Neural crest cell (in vitro differentiated cells): ENCODE measurements around the gene PLET1. TPM values are rescaled to one million over a fixed set of nuclear protein-coding genes. Genes with fewer than 3 reads are reported as not detected.

ENCODE experiments used
- DNase-seq: peaks from one replicate; pipeline ENCODE4 v3.0.0; 2021; ENCODE audit warnings: low read depth, mixed read lengths, low spot score
- H3K27ac Mint-ChIP-seq: one replicate; pipeline ENCODE4 v1.8.0; 2021; ENCODE audit warnings: mild to moderate bottlenecking, mixed read lengths; ENCODE audit not compliant: unreplicated experiment
- H3K27me3 Mint-ChIP-seq: 2 replicates; pipeline ENCODE4 v1.8.0; 2021; ENCODE audit warnings: low read depth, mild to moderate bottlenecking, mixed read lengths
- H3K36me3 Mint-ChIP-seq: 2 replicates; pipeline ENCODE4 v1.8.0; 2021; ENCODE audit warnings: low read depth, mild to moderate bottlenecking, mixed read lengths
- H3K4me1 Mint-ChIP-seq: 2 replicates; pipeline ENCODE4 v1.8.0; 2021; ENCODE audit warnings: mixed read lengths
- H3K4me3 Mint-ChIP-seq: one replicate; pipeline ENCODE4 v1.8.0; 2021; ENCODE audit warnings: mild to moderate bottlenecking, mixed read lengths
- H3K9me3 Mint-ChIP-seq: 2 replicates; pipeline ENCODE4 v1.8.0; 2021; ENCODE audit warnings: mixed read lengths
- total RNA-seq: library from RNA; stranded (reverse); gene quantifications from 2 replicates; pipeline ENCODE4 v1.2.1, GENCODE V29; 2021
- TF ChIP-seq, protein P1 (sequence below): fragments of 200-600 bp; sonication (generic); conservative IDR thresholded peaks from 2 replicates; pipeline ENCODE4 v1.5.0; 2021; ENCODE audit warnings: antibody characterized with exemption, mild to moderate bottlenecking

PLET1 gene
- total RNA-seq, 1 donor from 2014 or later, result not detected

DNA sequence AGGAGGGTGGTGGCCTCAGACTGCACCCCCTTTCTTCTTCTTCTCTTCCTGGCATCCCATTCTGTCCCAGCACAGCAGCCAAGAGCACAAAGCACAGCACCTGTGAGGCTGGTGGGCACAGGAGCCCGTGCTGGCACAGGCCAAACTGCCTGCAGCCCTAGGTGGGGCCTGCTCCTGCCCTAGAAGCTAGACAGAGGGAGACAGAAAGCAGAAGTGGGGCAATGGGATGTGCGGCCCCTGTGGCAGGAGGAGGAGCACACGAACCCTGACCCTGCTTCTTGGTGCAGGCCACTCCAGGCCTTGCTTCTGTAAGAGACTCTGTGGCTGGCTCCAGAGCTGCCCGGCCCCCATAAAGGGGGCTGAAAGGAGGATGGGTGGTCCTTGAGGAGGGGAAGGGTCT, 38.4 kb downstream of the PLET1 start:
- Mint-ChIP-seq H3K9me3 (no peaks in the 10 kb centered on the region), H3K27ac (no peak overlapping the region), H3K4me3 (no peak overlapping the region), H3K27me3 (peaks cover 20% of the 10 kb centered on the region), H3K36me3 (no peaks in the 10 kb centered on the region), H3K4me1 (peaks cover 8% of the 10 kb centered on the region)
- TF ChIP-seq, protein P1, sequence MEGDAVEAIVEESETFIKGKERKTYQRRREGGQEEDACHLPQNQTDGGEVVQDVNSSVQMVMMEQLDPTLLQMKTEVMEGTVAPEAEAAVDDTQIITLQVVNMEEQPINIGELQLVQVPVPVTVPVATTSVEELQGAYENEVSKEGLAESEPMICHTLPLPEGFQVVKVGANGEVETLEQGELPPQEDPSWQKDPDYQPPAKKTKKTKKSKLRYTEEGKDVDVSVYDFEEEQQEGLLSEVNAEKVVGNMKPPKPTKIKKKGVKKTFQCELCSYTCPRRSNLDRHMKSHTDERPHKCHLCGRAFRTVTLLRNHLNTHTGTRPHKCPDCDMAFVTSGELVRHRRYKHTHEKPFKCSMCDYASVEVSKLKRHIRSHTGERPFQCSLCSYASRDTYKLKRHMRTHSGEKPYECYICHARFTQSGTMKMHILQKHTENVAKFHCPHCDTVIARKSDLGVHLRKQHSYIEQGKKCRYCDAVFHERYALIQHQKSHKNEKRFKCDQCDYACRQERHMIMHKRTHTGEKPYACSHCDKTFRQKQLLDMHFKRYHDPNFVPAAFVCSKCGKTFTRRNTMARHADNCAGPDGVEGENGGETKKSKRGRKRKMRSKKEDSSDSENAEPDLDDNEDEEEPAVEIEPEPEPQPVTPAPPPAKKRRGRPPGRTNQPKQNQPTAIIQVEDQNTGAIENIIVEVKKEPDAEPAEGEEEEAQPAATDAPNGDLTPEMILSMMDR, result no peak
- no peak for DNase-seq

DNA sequence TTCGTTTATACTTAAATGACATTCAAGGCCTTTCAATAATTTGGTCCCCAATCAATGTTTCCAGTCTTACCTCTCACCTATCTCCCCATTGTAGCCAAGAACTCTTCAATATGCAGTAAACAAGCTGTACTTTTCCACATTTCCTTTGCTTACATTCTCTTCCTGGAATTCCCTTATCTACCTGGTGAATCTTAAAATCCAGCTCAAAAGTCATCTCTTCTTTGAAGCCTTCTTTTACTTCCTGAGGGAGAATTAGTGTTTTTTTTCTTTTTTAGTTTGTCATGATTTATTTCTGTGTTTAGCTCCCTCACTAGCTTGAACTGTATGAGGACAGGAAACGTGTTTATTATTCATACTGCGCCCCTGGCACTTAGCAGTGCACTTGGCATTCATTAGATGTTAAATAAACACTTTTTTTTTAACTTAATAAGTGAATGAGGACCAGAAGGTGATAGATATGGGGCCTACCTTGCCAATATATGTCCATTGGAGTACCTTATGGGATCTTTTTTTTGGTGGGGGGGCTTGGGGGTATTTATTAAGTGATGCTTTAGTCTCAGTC, 39.3 kb downstream of the PLET1 start:
- TF ChIP-seq, protein P1, result no peak
- Mint-ChIP-seq H3K4me1 (no peaks in the 10 kb centered on the region), H3K27me3 (peaks cover 20% of the 10 kb centered on the region), H3K36me3 (no peaks in the 10 kb centered on the region), H3K27ac (no peak overlapping the region), H3K4me3 (no peak overlapping the region), H3K9me3 (no peaks in the 10 kb centered on the region)
- DNase-seq, result no peak

DNA sequence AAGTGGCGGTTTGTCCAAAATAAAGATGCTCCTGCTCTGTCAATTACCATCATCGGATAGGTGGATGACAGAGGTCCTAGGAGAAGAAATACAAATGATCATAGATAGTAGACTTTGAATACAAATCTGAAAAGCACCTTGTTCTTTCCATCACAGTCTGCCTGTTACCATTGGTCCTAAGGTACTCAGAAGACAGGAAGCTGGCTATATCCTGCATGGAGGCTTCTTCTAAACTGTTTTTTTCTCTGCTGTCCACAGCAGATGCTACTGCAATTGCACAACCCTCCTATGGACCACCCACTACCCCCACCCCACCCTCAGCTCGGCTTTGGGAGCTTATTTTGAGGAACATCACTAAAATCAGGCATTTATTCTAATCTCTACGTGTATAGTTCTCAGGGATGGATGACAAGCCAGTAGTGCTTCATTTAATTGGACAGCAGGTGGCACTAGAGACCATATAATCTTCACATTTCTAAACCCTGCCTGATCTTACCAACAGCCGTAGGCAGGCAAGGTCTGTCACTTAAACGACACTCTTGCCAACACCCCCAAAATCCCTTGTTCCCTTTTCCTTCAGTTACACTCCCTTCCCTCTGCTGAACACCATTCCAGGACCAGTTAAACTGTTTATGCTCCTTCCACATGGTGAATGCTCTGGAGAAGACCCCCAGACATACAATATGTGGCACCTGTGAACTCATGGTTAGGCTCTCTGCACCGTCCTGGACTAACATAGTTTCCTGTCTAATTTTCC, 41.0 kb downstream of the PLET1 start:
- H3K4me1 Mint-ChIP-seq, result no peaks in the 10 kb centered on the region
- H3K4me3 Mint-ChIP-seq, result peak overlapping the region; percentile 51

DNA sequence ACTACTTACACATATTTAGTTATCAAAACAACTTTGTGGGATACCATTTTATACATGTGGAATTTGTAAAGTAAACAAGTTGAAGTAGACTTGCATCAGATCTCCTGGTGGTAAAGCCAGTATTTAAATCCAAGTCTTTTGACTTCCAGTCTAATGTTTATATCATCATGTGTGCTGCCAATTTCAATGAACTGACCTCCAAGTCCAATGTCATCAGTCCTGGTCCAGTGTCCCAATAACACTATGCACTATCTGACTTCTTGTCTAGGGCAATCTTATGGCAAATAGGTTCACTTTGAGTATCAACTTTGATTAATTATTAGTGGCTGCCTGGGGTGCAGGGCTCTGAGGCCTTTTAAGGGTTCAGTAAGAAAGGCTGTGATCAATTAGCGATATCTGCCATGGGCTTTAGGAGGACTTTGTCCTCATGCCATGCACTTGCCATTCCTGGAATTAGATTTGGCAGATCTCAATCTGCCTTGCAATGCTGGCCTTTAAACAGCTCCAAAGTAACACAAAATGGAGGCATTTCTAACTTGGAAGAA, 44.0 kb downstream of the PLET1 start:
- Mint-ChIP-seq H3K36me3 (no peaks in the 10 kb centered on the region), H3K27me3 (peaks cover 5% of the 10 kb centered on the region), H3K4me1 (no peaks in the 10 kb centered on the region), H3K9me3 (no peaks in the 10 kb centered on the region), H3K27ac (no peak overlapping the region), H3K4me3 (no peak overlapping the region)
- TF ChIP-seq, protein P1, result no peak
- DNase-seq, result no peak

More for the DNA sequence above, 41.0 kb downstream of the PLET1 start:
- Mint-ChIP-seq H3K36me3 (no peaks in the 10 kb centered on the region), H3K27me3 (peaks cover 20% of the 10 kb centered on the region), H3K9me3 (no peaks in the 10 kb centered on the region), H3K27ac (no peak overlapping the region)
- DNase-seq, result peak; percentile 36
- TF ChIP-seq, protein P1, result peak; percentile 91

DNA sequence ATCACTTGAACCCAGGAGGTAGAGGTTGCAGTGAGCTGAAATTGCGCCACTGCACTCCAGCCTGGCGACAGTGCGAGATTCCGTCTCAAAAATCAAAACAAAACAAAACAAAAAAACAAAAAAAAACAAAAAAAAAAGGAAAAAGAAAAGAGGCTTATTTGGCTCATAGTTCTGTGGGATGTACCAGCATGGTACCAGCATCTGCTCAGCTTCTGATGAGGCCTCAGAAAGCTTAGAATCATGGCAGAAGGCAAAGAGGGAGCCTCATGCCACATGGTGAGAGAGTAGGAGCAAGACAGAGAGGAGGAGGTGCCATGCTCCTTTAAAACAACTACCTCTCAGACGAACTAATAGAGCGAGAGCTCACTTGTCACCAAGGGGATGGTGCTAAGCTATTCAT, 45.0 kb downstream of the PLET1 start:
- TF ChIP-seq, protein P1, result no peak
- Mint-ChIP-seq H3K36me3 (no peaks in the 10 kb centered on the region), H3K4me3 (no peak overlapping the region), H3K27ac (no peak overlapping the region), H3K4me1 (no peaks in the 10 kb centered on the region), H3K9me3 (no peaks in the 10 kb centered on the region), H3K27me3 (peaks cover 8% of the 10 kb centered on the region)
- DNase-seq, result no peak
